Measurements from ENCODE around the gene TMEM271. TPM values are rescaled to one million over a fixed set of nuclear protein-coding genes. Genes with fewer than 3 reads are reported as not detected.

TMEM271 gene
- total and polyA plus RNA-seq, 4 donors = not detected

DNA sequence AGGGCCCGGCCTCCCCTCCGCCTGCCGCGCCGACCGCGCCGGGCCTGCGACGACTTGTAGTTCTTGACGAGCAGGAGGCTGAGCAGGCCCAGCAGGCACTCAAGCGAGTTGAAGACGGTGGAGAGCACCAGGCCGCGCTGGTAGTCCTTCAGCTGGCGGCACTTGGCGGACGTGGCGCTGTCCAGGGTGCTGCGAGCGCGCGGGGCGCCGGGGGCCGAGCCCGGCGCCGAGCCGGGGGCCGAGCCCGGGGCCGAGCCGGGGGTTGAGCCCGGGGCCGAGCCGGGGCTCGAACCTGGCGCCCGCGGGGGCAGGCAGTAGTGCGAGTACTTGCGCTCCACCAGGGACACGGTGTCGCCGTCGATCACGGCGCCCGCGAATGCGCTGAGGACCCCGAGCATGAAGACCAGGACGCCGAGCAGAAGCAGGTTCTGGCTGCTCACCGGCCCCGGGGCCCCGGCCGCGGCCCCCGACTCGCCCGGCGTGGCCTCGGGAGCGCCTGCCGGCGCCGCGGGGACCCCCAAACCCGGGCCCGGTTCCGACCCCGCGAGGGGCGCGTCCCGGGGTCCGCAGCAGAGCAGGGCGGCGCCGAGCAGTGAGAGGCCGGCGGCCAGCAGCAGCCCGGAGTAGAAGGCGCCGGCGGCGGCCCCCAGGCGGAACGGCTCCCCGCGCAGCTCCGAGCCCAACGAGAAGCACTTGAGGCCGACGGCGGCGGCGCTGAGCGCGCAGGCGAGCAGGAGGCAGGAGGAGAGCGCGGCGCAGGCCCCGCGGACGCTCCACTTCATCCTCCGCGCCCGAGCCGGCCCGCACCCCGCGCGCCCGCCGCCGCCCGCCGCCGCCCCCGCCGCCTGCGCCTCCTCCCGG is 584 bp downstream of the TMEM271 start:
- peaks cover 0 to 8% (median 4%) of the 10 kb centered on the region in 4 donors for H3K9me3 ChIP-seq (ENCODE audit: control insufficient read depth in 4 of 4, low read length in 3 of 4)
- TF ChIP-seq MAX (IDR thresholded peaks at IDR 0.05) (no peak), REST (IDR thresholded peaks at IDR 0.05) (peak; percentile 89)
- peaks cover 0 to 17% (median 7%) of the 10 kb centered on the region in 4 donors for H3K27me3 ChIP-seq (ENCODE audit: control insufficient read depth in 4 of 4, insufficient read depth in 4 of 4, low read length in 3 of 4)
- peaks cover 0 to 11% (median 7%) of the 10 kb centered on the region in 4 donors for H3K4me1 ChIP-seq (ENCODE audit: control insufficient read depth in 4 of 4, insufficient read depth in 4 of 4, low read length in 3 of 4)
- peak overlapping the region in 1 of 3 donors; percentile 30 for H3K4me3 ChIP-seq (ENCODE audit: low read depth in 1 of 3, low read length in 3 of 3)
- DNase-seq (ENCODE audit: low spot score) = no peak
- 5% methylated on average over 126 of the region's 127 CpGs for WGBS
- H3K27ac ChIP-seq (ENCODE audit: low read depth in 1 of 2, low read length in 2 of 2) = no peak overlapping the region
- H3K36me3 ChIP-seq (ENCODE audit: control insufficient read depth in 4 of 4, insufficient read depth in 3 of 4, low read depth in 1 of 4, low read length in 3 of 4) = no peaks in the 10 kb centered on the region
- H3K9ac ChIP-seq (ENCODE audit: low read depth in 1 of 2, low read length in 2 of 2) = no peak overlapping the region

GRCh38 chr4:574346-575161 is 1.5 kb downstream of the TMEM271 start:
- no peak for DNase-seq (ENCODE audit: low spot score)
- H3K4me3 ChIP-seq (ENCODE audit: low read depth in 1 of 3, low read length in 3 of 3) = no peak overlapping the region

More at GRCh38 chr4:574346-575161, 1.5 kb downstream of the TMEM271 start:
- Histone ChIP-seq H3K36me3 (ENCODE audit: control insufficient read depth in 4 of 4, insufficient read depth in 3 of 4, low read depth in 1 of 4, low read length in 3 of 4) (no peaks in the 10 kb centered on the region), H3K4me1 (ENCODE audit: control insufficient read depth in 4 of 4, insufficient read depth in 4 of 4, low read length in 3 of 4) (peaks cover 0 to 11% (median 7%) of the 10 kb centered on the region in 4 donors), H3K9ac (ENCODE audit: low read depth in 1 of 2, low read length in 2 of 2) (no peak overlapping the region), H3K27me3 (ENCODE audit: control insufficient read depth in 4 of 4, insufficient read depth in 4 of 4, low read length in 3 of 4) (peaks cover 0 to 17% (median 7%) of the 10 kb centered on the region in 4 donors), H3K27ac (ENCODE audit: low read depth in 1 of 2, low read length in 2 of 2) (no peak overlapping the region), H3K9me3 (ENCODE audit: control insufficient read depth in 4 of 4, low read length in 3 of 4) (peaks cover 0 to 8% (median 4%) of the 10 kb centered on the region in 4 donors)
- 8% methylated on average over 68 of the region's 68 CpGs for WGBS
- TF ChIP-seq ATF3 (IDR thresholded peaks at IDR 0.05) (no peak), HNF4G (IDR thresholded peaks at IDR 0.05) (no peak), RXRA (IDR thresholded peaks at IDR 0.05) (no peak), HNF4A (conservative IDR thresholded peaks at IDR 0.05) (no peak), TAF1 (conservative IDR thresholded peaks at IDR 0.05) (no peak), ZBTB33 (IDR thresholded peaks at IDR 0.05) (no peak), YY1 (IDR thresholded peaks at IDR 0.05) (no peak), JUND (IDR thresholded peaks at IDR 0.05) (no peak), GABPA (IDR thresholded peaks at IDR 0.05 in 1 of 2, conservative IDR thresholded peaks at IDR 0.05 in 1 of 2) (no peak), FOXA1 (IDR thresholded peaks at IDR 0.05) (no peak), SP1 (IDR thresholded peaks at IDR 0.05) (no peak), RAD21 (IDR thresholded peaks at IDR 0.05) (no peak), FOXA2 (IDR thresholded peaks at IDR 0.05) (no peak), REST (IDR thresholded peaks at IDR 0.05) (no peak)

Measured in liver (tissue), 9 donors.